GOT3 (cell line): ENCODE data around the gene CTNNBL1.

ENCODE experiments used
- DNase-seq: peaks from one replicate; lab custom pipeline; 2025; ENCODE audit warnings: mixed read lengths; lab: John Stamatoyannopoulos, UW

The CTNNBL1 gene

GRCh38 chr20:37816003-37816402, 122.2 kb downstream of the CTNNBL1 start:
- DNase-seq = no peak

GRCh38 chr20:37816726-37817125, 122.9 kb downstream of the CTNNBL1 start:
- DNase-seq = no peak

GRCh38 chr20:37821696-37822095, 127.9 kb downstream of the CTNNBL1 start:
- no peak for DNase-seq

- no peak for DNase-seq
These were observed 128.3 kb downstream of the CTNNBL1 start for GRCh38 chr20:37822141-37822601.

GRCh38 chr20:37823296-37823980, 129.6 kb downstream of the CTNNBL1 start:
- no peak for DNase-seq

GRCh38 chr20:37827605-37828004, 133.8 kb downstream of the CTNNBL1 start:
- DNase-seq = no peak

GRCh38 chr20:37828684-37829083, 134.9 kb downstream of the CTNNBL1 start:
- no peak for DNase-seq

GRCh38 chr20:37829128-37829527, 135.3 kb downstream of the CTNNBL1 start:
- no peak for DNase-seq

- no peak for DNase-seq
These were observed 139.5 kb downstream of the CTNNBL1 start for GRCh38 chr20:37833221-37833896.

GRCh38 chr20:37836926-37837325, 143.1 kb downstream of the CTNNBL1 start:
- no peak for DNase-seq

GRCh38 chr20:37837924-37838323, 144.1 kb downstream of the CTNNBL1 start:
- DNase-seq = no peak

- DNase-seq = no peak
These were observed 145.1 kb downstream of the CTNNBL1 start for GRCh38 chr20:37838769-37839431.

- DNase-seq = no peak
These were observed 145.6 kb downstream of the CTNNBL1 start for GRCh38 chr20:37839432-37839827.

- no peak for DNase-seq
These were observed 146.1 kb downstream of the CTNNBL1 start for GRCh38 chr20:37839955-37840354.

GRCh38 chr20:37841389-37841788, 147.6 kb downstream of the CTNNBL1 start:
- DNase-seq = no peak

GRCh38 chr20:37841971-37842370, 148.1 kb downstream of the CTNNBL1 start:
- DNase-seq = no peak

GRCh38 chr20:37845241-37845681, 151.4 kb downstream of the CTNNBL1 start:
- DNase-seq = no peak

- no peak for DNase-seq
These were observed 152.0 kb downstream of the CTNNBL1 start for GRCh38 chr20:37845878-37846277.

- DNase-seq = no peak
These were observed 152.7 kb downstream of the CTNNBL1 start for GRCh38 chr20:37846573-37846972.

GRCh38 chr20:37848706-37849105, 154.9 kb downstream of the CTNNBL1 start:
- no peak for DNase-seq

GRCh38 chr20:37849156-37849555, 155.3 kb downstream of the CTNNBL1 start:
- DNase-seq = no peak

- no peak for DNase-seq
These were observed 155.7 kb downstream of the CTNNBL1 start for GRCh38 chr20:37849566-37849965.

GRCh38 chr20:37850036-37850592, 156.3 kb downstream of the CTNNBL1 start:
- DNase-seq = no peak
